LNCAP (cell line): Measurements from ENCODE around the gene CLIP3.

ENCODE experiments used
- CTCF ChIP-seq: fragments of 450-650 bp; IDR thresholded peaks from 2 replicates; pipeline ENCODE4 v1.5.1; 2017; ENCODE audit warnings: mild to moderate bottlenecking

The CLIP3 gene

GRCh38 chr19:36019061-36019670 is 13.5 kb downstream of the CLIP3 start:
- no peak for TF ChIP-seq CTCF

- TF ChIP-seq CTCF = no peak
These were observed 18.4 kb downstream of the CLIP3 start, which contains the start of gene ALKBH6 for GRCh38 chr19:36014012-36014924. Gene ALKBH6 (minus strand): TSS chr19:36014213. CDS start chr19:36013397, 816 bp downstream.

- no peak for TF ChIP-seq CTCF
These were observed 19.2 kb downstream of the CLIP3 start for GRCh38 chr19:36013280-36014011.

- no peak for TF ChIP-seq CTCF
These were observed 22.3 kb downstream of the CLIP3 start for GRCh38 chr19:36010402-36010801.

- TF ChIP-seq CTCF = no peak
These were observed 22.9 kb downstream of the CLIP3 start for GRCh38 chr19:36009633-36010379.

GRCh38 chr19:36009220-36009619 is 23.5 kb downstream of the CLIP3 start:
- TF ChIP-seq CTCF = no peak
